NCI-H748 (cell line): Measurements from ENCODE around the gene SFXN1.
"Not testable (repeated sequence)": the region's sequence is repeated elsewhere in the genome, so short reads cannot be mapped to it uniquely, and the experiment has no call there.

Source experiments
- DNase-seq: peaks from one replicate; lab custom pipeline; 2025; ENCODE audit not compliant: unreplicated experiment; lab: John Stamatoyannopoulos, UW

The SFXN1 gene, protein sequence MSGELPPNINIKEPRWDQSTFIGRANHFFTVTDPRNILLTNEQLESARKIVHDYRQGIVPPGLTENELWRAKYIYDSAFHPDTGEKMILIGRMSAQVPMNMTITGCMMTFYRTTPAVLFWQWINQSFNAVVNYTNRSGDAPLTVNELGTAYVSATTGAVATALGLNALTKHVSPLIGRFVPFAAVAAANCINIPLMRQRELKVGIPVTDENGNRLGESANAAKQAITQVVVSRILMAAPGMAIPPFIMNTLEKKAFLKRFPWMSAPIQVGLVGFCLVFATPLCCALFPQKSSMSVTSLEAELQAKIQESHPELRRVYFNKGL

DNA sequence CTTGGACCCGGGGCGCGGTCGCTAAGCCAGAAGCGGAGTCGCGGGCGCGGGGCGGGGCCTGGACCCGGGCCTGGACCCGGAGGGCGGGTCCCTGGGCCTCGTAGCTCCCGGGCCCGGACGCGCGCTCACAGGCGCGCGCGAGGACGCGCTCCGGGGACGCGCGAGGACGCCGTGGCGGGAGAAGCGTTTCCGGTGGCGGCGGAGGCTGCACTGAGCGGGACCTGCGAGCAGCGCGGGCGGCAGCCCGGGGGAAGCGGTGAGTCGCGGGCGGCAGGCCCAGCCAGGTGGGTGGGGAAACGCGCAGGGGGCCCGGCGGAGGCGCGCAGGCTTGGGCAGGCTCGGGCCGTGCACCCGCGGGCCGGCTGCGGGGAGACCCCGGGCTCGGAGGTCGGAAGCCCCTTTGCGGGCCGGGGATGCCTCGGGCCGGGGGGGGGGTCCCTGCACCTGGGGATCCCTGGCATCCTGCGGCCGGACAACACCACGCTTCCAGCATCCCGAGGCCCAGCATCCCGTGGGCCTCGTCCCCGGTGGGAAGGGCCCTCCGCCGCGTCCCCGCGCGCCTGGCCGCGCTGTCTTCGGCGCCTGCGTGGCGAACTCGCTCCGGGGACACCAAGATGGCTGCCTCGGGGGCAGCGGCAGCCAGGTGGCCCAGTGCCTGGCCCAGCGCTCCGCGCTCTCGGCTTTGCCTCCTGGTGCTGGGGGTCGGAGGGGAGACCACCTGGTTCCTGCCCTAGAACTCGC is at the start of gene SFXN1:
Gene SFXN1, plus strand, starts transcription at position 177 of the 741 bp plus-strand sequence. CDS start 13,544 bp downstream, outside the sequence.
- peak; percentile 94 for DNase-seq

DNA sequence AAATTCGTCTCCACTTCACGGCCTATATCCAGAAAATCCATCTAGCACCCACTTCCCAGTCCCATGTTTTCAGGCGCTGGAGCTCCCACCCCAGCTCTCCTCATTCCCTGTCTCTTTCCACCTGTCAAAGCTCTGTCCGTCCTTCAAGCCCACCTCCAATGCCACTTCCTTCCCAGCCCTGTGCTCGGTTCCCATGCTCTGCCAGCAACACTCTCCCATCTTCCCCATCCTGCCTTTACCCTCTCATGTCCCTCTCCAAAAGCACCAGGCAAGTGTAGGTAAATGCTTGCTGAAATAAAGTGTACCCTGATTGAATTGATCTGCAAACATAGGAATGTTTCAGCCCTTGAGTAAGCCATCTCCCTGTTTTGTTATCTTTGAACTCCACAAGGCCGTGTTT is 43.6 kb upstream of the SFXN1 start:
- no peak for DNase-seq

DNA sequence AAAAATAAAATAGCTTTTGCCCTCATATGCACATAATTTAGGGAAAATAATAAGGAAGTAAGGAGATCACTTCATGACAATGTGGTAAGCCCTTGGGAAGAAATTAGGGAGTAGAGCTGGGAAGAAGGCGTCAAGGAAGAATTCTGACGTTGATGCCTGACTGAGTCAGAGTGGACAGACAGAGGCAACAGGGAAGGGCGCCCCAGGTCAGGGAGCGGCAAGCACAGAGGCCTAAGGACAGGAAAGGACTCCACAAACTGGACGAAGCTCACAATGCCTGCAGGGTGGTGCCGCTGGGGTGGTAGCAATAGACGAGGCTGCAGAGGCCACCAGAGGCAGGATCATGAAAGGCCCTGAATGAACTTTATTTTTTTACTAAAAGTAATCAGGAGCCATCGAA is 42.0 kb upstream of the SFXN1 start:
- DNase-seq: no peak

DNA sequence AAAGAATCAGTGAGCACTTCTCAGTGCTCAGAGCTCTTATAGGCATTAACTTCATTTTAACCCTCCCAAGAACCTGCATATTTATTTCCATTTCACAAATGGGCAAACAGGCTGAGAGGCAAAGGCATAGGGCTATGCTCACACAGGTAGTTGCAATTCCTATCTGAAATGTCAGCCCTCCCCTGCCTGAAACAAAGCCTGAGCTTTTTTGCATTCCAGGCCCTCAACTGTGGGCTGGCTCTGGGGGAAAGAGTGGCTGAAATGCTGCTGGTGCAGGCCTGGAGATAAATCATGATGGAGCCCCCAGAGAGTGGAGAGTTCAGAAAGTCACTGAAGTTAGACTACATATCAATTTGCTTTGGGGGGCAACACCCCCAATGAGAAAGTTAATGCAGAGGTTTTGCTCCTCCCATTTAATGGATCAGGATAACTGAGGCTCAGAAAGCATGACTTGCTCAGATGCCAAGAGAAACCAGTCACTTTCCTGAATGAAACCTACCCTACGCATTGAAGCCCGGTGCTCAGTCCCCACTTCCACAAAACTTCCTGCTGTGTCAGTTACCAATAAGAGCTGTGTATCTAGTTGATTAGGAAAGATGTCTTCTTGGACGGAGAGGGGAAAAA is 40.0 kb upstream of the SFXN1 start:
- DNase-seq: no peak

DNA sequence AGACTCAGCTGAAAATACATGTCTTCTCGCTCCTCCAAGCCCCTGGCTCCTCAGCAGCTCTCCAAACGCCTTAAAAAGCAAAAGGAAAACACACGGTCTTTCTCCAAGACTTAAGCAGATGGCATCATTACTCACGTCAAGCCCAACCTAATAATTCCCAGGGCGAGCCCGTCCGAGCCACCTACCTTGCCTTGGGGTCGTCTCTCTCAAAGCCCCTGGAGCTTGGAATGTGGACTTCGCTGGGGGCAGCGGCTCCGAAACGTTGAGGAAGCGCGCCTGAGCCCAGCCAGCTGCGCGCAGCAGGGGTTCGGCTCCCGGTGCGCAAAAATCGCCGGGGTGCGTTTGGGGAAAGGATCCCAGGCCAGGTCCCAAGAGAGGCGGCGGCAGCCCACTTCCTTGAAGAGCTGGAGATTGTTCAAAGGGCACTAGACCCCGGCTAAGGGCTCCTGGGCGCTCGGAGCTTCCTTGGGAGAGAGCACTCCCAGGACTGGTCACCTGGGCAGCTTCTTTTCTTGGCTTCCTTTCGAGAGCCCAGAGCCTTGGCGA is 34.8 kb upstream of the SFXN1 start:
- no peak for DNase-seq

DNA sequence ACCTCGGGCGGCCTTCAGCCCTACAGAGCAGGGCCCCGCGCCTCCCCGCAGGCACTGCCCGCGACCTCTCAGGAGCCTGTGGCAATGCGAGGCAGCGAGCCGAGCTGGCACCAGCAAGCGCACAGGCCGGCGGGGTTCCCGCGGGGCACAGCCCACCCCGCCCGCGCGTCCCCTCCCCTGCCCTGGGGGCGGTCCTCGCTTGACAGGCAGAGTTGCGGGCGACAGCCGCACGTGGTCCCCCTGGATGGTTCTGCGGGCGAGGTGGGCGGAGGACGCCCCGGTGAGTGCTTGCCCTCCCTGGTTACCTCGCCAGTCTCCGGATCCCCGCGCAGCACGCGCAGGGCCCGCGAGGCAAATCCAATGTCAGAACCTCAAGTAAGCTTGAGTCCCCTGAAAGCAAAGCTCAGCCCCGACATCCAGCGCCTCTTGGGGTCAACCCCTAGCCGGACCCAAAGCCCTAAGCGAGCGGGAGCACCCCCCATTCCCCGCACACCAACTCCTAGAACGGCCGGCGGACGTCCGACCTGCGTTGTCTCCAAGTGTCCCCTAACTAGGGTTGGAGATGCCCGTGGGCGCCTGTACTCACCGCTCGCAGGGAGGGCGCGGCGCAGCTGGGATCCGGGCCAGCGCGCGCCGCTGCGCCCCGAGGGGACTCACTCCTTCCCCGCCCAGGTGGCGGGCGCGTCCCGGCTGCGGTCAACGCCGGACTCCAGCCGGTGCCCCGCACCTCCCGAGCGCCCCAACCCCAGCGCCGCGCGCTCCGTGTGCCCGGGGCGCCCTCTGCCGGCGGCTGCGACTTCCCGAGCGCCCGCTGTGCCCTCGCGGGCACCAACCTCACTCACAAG is 34.1 kb upstream of the SFXN1 start, which contains the start of gene DRD1:
Gene DRD1, minus strand, starts transcription at position 123 of the 845 bp plus-strand sequence. CDS start 1,083 bp downstream, outside the sequence.
- DNase-seq: peak; percentile 82

DNA sequence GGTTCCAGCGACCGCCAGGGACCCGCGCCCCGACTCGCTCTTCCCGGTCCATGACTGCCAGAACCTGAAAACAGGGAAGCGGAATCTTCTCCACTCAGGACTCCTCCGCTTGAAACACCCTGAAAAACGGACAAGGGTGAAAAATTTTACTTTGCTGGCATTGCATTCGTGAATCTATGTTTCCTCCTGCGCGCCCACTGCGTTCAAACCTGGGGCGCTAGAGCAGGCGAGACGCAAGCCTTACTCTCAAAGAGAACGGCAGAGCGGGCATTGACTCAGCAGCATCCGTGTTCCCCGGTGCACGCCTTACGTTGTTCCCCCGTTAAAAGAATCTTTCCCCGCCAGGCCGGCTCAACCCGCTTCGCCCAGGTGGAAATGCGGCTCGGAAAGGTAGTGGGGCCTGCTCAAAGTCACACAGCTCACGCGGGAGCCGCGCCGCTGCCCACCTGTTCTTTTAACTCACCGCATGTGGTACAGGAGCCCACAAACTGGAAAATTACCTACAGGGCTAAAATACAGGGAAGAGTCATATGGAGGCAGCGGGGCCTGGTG is 33.4 kb upstream of the SFXN1 start:
- DNase-seq: no peak

DNA sequence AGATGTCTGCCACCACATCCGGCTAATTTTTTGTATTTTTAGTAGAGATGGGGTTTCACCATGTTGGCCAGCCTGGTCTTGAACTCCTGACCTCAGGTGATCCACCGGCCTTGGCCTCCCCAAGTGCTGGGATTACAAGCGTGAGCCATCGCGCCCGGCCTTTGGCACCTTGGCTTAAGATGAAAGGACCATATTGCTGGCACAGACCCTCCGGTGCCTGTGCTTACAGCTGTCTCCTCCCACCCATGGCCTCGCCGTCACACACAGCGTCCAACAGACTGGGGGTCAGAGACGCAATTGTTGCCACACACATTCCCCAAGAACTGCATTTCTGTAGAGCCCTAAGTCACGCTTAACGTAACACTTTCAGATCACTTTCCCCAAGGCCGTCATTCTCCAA is 32.0 kb upstream of the SFXN1 start:
- DNase-seq: not testable (repeated sequence)

DNA sequence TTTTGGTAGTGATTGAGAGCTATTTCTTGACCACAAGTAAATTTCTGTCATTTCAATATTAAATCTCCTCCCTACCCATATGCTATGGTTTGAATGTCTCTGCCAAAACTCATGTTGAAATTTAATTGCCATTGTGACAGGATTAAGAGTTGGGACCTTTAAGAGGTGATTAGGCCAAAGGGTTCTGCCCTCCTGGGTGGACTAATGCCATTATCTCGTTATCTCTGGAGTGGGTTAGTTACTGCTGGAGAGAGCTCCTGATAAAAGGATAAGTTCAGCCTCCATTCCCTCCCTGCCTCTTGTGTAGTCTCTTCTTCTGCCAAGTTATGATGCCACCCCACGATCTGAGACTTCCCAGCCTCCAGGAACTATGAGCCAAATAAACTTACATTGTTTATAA is 30.8 kb upstream of the SFXN1 start:
- peak; percentile 21 for DNase-seq

DNA sequence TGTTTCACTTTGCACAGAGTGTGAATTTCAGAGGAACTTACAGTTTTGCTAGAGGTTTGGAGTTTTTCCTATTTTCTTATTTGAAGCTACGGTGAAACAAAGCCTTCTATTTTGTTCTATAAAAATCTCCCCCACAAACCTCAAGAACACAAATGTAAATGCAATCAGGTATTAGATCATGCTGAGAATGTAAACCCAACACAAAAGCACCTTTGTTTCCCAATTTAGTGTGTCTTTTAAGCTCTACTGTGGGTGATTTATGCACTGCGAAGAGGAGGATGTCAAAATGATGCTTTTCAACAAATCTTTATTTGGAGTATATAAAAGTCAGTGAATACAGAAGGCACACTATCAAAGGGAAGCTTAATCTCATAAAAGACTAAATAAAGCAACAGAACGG is 30.1 kb upstream of the SFXN1 start:
- DNase-seq: peak; percentile 40

DNA sequence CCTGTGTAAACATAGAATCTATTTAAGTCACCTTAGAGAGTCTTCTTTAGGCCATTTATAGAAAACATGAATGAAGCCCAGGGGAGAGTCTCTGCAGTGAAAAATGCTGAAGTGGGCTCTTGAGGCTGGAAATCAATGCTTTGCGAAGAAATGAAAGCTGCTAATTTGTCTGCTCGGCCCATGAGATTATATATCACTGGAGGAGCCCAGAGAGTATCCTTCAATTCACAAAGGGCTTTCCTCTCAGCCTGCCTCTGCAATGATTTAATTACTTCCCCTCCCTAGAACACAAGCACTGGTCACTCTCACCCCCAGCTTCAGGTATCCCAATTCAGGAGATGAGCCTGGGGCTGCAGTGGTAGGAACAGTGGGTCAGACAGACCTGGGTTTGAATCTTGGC is 26.2 kb upstream of the SFXN1 start:
- DNase-seq: peak; percentile 34

DNA sequence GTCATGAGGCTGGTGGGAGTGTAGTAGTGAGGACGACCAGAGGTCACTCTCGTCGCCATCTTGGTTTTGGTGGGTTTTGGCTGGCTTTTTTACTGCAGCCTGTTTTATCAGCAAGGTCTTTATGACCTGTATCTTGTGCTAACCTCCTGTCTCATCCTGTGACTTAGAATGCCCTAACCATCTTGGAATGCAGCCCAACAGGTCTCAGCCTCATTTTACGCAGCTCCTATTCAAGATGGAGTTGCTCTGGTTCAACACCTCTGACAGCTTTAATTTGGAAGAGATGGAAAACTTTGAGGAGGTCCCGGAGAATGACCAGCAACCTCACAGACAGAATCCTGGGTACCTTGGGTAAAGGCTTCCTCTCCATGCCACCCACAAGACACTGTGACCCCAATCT is 24.0 kb upstream of the SFXN1 start:
- DNase-seq: not testable (repeated sequence)

DNA sequence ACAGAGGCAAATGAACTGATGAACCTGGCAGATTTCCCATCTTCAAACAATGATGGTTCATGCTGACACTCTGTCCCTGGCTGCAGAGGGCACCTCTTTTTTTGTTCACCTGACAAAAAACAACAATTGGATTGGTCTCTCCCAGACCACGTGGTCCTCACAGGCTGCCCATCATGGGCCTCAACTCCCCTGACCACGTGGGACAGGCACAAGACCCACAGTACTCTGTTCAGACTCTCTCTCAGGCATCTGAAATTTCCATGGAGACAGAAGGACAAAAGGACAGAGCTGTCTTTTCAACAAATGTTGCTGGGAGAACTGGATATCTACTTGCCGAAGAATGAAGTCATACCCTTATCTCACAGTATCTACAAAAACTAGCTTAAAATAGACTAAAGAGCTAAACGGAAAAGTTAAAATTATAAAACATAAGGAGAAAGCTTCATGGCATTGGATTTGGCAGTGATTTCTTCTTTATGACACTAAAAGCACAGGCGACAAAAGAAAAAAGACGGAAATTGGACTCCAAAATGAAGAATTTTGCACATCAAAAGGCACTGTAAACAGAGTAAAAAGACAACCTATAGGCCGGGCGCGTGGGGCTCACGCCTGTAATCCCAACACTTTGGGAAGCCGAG is 22.1 kb upstream of the SFXN1 start:
- DNase-seq: no peak

DNA sequence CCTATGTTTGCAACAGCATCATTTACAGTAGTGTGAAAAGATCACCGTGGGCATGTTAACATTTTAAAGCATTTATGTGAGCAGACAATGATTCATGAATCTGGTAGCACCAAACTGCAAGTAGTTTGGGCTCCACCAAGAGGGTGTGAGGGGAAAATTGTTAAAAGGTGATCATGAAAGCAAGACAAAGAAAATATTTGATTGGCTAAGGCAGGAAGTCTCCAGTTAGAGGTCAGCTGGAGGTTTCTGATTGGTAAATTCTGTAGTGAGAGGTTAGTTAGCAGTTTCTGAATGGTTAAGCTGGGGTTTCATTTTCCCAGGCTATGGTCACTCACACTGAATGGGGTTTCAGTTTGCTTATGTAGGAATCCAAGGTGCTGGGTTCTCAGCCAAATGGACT is 20.9 kb upstream of the SFXN1 start:
- peak; percentile 14 for DNase-seq

DNA sequence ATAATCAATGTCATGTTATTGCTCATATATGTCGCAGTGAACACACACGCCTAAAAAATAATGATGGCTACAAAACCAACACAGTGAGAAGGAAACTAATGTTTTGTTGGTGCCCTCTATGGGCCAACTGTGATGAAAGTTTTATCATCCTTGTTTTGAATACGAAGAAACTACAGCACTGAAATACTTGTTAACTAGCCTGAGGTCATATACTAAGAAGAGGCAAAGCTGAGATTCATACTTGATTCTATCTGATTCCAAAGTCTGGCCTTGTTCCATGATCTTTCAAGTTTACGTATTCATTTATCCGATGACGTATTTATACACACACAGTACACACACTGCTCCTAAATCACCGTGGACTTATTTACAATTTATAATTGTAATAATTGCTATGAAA is 18.2 kb upstream of the SFXN1 start:
- peak; percentile 64 for DNase-seq

DNA sequence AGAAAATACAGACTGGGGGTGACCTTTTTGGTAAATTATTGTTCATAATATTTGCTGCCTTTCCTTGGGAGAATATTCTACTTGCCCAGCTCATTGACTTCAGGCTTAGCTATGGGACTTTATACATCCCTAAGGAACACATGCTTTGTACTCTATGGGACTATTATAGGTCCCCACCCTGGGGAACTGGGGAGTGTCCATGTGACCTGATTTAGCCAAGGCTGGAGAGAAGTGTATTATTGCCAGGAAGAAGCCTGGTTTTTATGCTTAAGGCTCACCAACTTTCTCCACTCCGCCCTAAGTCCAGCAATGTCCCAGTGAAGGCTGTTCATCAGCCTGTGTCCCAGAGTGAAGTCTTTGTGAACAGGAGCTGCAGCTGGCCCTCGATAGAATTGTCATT is 17.8 kb upstream of the SFXN1 start:
- DNase-seq: no peak

DNA sequence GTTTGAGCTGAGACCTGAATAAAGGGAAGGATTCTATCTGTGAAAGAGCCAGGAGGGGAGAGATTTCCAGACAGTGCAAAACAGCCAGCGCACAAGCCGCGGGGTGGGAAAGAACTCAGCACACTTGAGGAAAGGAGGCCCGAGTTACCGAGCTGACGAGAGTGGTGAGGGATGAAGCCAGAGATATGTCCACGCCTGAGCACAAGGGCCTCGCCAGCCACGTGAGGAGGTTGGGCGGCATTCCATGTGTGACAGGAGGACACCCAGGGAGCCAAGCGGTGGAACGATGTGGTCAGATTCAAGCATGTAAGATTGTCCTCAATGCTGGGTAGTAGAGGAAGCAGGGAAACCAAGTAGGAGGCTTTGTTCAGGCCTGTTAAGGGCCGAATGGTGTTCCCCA is 17.0 kb upstream of the SFXN1 start:
- no peak for DNase-seq

DNA sequence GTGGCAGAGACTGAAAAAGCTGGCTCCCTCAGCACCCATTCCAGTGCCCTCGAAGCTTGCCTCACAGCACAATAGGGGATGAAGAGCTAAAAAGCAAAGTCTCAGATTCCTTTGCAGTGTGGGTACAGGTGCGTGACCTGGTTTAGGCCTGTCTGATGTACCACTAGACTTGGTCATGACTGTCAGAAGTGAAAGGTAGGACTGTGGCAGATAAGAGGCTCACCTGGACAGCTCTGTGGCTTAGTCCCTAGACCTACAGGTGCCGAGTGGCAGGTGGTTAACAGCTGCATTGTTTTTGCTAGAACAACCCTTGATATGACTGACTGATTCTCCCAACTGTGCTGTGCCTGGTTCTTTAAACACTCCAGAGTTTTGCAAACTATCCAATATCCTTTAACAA is 14.7 kb upstream of the SFXN1 start:
- peak; percentile 92 for DNase-seq

DNA sequence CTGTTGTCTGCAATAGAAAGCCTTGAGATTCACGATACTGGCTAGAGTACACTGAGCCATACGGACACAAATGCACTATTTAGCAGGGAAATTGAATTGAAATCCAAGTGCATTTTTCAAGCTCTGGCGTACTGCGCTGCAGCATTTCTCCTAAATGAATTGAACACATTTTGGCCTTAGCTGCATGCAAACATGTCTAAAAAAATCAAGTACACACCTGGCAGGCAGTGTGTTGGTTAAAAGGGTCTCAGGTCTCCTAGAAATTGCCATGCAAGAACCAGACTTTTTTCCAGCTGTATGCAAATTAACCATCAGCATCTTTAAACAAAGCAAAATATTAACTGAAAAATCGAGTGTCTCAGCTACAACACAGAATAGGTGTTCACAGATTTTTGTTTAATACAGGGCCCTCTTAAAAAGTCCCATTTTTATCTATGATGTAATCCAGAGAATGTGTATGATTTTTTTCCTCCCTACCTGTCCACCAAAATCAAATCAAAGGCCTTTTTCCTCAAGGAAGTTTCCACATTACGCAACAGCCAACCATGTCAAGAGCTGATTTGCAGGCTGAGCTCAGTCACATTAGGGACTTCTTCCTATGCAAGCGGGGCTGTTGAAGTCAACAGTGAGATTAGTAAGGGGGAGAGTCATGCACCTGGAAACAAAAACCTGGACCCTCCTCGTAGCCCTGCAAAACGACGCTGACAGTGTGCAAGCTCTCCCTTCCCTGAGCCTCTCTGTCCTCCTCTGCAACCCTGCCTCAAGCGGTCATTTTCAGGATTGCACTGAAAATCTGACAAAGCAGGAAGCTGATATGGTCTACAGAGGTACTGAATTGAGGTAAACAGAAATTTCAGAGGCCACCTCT is 14.1 kb upstream of the SFXN1 start:
- peak; percentile 95 for DNase-seq
